ENCODE data around the gene SLC34A3.
"Not testable (repeated sequence)": the region's sequence is repeated elsewhere in the genome, so short reads cannot be mapped to it uniquely, and the experiment has no call there.

Gene SLC34A3

GRCh38 chr9:137236936-137237421, 6.3 kb downstream of the SLC34A3 start:
- TF ChIP-seq, protein P1, sequence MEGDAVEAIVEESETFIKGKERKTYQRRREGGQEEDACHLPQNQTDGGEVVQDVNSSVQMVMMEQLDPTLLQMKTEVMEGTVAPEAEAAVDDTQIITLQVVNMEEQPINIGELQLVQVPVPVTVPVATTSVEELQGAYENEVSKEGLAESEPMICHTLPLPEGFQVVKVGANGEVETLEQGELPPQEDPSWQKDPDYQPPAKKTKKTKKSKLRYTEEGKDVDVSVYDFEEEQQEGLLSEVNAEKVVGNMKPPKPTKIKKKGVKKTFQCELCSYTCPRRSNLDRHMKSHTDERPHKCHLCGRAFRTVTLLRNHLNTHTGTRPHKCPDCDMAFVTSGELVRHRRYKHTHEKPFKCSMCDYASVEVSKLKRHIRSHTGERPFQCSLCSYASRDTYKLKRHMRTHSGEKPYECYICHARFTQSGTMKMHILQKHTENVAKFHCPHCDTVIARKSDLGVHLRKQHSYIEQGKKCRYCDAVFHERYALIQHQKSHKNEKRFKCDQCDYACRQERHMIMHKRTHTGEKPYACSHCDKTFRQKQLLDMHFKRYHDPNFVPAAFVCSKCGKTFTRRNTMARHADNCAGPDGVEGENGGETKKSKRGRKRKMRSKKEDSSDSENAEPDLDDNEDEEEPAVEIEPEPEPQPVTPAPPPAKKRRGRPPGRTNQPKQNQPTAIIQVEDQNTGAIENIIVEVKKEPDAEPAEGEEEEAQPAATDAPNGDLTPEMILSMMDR (conservative IDR thresholded peaks at IDR 0.05; ENCODE audit: low read depth, low read length): no peak
- DNase-seq (ENCODE audit: low read depth): no peak
- H3K4me3 ChIP-seq (ENCODE audit: low read length): peak overlapping the region; percentile 36

DNA sequence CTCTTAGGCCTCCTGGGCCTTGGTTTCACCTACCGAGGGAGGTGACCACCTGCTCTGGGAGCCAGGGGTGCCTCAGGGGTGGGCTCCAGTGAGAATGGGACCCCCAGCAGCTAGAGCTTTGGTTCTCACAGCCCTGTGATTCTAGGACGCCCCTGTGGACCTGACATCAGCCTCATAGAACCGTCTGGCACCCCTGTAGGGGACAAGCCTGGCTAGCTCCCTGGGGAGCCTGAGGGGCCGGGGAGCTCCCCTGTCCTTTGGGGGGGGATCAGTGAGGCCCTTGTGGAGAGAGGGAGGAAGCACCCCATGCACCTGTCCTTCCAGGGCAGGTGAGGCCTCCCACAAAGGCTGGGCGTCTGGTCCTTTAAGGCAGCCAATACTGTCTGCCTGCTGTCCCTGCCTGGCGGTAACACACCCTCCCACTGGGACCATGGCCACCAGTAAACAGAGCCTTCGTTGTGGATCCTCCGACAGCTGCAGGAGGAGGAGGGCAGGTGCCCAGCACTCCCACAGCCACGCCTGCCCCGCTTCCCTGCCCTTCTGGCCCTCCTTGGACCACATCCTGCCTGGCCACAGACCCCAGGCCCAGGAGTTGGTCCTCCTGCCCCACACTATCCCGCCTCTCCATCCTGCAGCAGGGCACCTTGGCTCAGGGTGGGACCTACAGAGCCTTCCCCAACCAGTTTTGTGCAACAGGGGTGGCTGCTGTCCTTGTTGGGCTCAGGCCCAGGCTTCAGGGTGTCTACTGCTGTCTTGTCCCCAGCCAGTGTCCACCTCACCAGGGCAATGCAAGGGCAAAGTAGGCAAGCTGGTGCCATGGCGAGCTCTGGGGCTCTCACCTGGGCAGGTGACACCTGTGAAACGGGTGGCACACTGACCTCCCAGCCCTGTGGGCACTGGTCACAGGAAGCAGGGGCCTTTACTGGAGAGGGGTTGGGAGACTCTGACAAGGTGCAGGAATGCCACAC, 7.3 kb downstream of the SLC34A3 start:
- TF ChIP-seq, protein P1 (conservative IDR thresholded peaks at IDR 0.05; ENCODE audit: low read depth, low read length): no peak
- DNase-seq (ENCODE audit: low read depth): no peak
- no peak overlapping the region for H3K4me3 ChIP-seq (ENCODE audit: low read length)

GRCh38 chr9:137239541-137240200, 9.0 kb downstream of the SLC34A3 start:
- peak overlapping the region; percentile 55 for H3K4me3 ChIP-seq (ENCODE audit: low read length)
- not testable (repeated sequence) for DNase-seq (ENCODE audit: low read depth)

DNA sequence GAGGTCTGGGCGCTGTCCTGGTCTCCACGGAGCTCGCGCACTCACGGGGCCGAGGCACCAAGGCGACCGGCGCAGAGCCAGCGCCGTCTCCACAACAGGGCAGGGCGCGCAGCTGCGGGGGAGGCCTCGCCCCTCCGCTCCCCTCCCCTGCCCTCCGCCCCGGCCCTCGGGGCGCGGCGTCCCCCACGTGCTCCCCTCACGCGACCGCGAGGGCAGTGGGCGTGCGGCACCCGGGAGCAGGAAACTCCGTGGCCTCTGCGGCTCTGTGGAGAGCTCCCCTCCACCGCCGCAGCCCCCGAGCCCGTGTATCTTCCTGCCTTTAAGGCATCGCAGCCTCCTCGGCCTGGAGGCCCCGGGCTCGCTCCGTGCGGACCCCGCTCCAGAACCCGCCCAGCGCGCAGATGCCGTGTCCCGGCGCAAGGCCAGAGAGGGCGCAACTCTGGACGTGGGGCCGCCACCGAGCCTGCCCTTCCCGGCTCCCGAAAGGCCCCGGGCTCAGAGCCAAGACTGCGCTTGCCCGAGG, 9.7 kb downstream of the SLC34A3 start:
- H3K4me3 ChIP-seq (ENCODE audit: low read length): peak overlapping the region; percentile 55
- DNase-seq (ENCODE audit: low read depth): no peak
- TF ChIP-seq, protein P1 (conservative IDR thresholded peaks at IDR 0.05; ENCODE audit: low read depth, low read length): no peak

GRCh38 chr9:137240841-137241489, 10.3 kb downstream of the SLC34A3 start, which contains the start of gene TUBB4B:
Gene TUBB4B (plus strand): TSS chr9:137241287. CDS start chr9:137241361, 74 bp downstream.
- DNase-seq (ENCODE audit: low read depth): peak; percentile 99
- H3K4me3 ChIP-seq (ENCODE audit: low read length): peak within 1 kb of the TSS; percentile 77
- TF ChIP-seq, protein P1 (conservative IDR thresholded peaks at IDR 0.05; ENCODE audit: low read depth, low read length): no peak

DNA sequence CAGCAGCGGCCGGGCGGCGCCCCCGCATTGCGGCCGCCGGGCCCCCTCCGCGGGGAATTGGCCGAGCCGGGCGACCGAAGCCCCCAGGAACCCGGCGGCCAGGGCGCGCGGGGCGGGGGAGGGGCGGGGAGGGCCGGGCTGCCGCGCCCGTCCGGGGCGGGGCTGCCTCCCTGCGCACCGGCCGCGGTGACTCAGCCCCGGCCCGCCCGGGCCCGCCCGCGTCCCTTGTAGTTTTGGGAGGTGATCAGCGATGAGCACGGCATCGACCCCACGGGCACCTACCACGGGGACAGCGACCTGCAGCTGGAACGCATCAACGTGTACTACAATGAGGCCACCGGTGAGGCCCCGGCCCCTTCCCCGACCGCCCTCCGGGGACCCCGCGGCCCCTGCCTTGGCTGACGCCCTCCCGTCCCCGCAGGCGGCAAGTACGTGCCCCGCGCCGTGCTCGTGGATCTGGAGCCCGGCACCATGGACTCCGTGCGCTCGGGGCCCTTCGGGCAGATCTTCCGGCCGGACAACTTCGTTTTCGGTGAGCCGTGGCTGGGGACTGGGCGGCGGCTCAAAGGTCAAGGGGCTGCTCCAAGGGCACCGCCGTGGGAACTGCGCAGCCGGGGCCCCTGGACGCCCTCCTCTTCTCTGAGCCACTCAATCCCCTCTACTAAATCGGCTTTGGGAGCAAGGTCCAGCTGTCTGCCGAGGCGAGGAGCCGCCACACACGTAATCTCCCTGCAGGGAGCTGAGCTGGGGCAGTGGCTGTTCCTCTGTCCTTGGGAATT, 11.0 kb downstream of the SLC34A3 start:
- no peak for DNase-seq (ENCODE audit: low read depth)
- TF ChIP-seq, protein P1 (conservative IDR thresholded peaks at IDR 0.05; ENCODE audit: low read depth, low read length): no peak
- peak overlapping the region; percentile 77 for H3K4me3 ChIP-seq (ENCODE audit: low read length)

All from retinal pigment epithelial cell (primary cell).